T-helper 1 cell treated with Interleukin-12 subunit alpha and Interleukin-12 subunit beta and Interleukin-4 antibody, amounts not matched to agents 30 μg/mL and 1 μg/mL, for 36 hours (primary cell): ENCODE measurements around the gene CRTC1.

Experiments
- H3K27ac Mint-ChIP-seq: one replicate; pipeline ENCODE4 v1.8.0; 2021; ENCODE audit warnings: mild to moderate bottlenecking, mixed read lengths
- H3K27me3 Mint-ChIP-seq: one replicate; pipeline ENCODE4 v1.8.0; 2021; ENCODE audit warnings: low read depth, mixed read lengths
- H3K36me3 Mint-ChIP-seq: one replicate; pipeline ENCODE4 v1.8.0; 2021; ENCODE audit warnings: low read depth, mixed read lengths
- H3K4me1 Mint-ChIP-seq: one replicate; pipeline ENCODE4 v1.8.0; 2021; ENCODE audit warnings: low read depth, mixed read lengths
- H3K4me3 Mint-ChIP-seq: one replicate; pipeline ENCODE4 v1.8.0; 2021; ENCODE audit warnings: mild to moderate bottlenecking, moderate library complexity, mixed read lengths
- H3K9me3 Mint-ChIP-seq: one replicate; pipeline ENCODE4 v1.8.0; 2021; ENCODE audit warnings: mixed read lengths

The CRTC1 gene

DNA sequence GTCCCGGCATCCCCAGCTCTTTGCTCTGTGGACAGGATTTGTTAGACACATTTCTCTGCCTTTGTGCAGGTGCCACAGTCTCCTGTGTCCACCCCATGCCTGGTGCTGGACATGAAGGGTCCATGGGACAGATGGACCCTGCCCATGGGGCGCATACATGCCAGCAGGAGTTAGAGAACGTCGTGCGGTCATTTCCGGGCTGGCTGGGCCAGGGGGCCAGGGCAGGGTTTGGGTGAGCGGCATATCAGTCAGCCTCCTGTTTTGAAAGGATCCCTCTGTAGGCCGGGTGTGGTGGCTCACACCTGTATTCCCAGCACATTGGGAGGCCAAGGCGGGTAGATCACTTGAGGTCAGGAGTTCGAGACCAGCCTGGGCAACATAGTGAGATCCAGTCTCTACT is 35.7 kb upstream of the CRTC1 start:
- no peaks in the 10 kb centered on the region for H3K9me3 Mint-ChIP-seq
- no peak overlapping the region for H3K27ac Mint-ChIP-seq
- H3K4me3 Mint-ChIP-seq = no peak overlapping the region
- peaks cover 8% of the 10 kb centered on the region for H3K4me1 Mint-ChIP-seq
- no peaks in the 10 kb centered on the region for H3K27me3 Mint-ChIP-seq
- peaks cover 3% of the 10 kb centered on the region for H3K36me3 Mint-ChIP-seq

DNA sequence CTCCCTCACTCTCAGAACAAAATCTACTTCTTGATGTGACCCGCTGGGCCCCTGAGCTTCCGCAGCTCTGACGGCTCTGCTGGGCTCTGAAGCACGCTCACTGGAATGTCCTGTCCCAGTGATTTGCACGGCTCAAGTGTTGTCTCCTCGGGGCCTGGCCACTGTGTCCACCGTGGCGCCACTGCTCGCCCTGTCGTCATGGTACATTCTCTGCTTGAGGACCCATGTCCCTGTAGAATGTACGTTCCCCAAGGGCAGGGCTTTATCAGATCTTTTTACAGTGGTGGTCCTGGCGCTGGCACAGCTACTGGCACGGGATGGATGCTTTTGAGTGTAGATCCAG is 34.5 kb upstream of the CRTC1 start:
- Mint-ChIP-seq H3K27me3 (no peaks in the 10 kb centered on the region), H3K9me3 (no peaks in the 10 kb centered on the region), H3K4me1 (peaks cover 8% of the 10 kb centered on the region), H3K36me3 (peaks cover 1% of the 10 kb centered on the region), H3K27ac (no peak overlapping the region), H3K4me3 (no peak overlapping the region)

DNA sequence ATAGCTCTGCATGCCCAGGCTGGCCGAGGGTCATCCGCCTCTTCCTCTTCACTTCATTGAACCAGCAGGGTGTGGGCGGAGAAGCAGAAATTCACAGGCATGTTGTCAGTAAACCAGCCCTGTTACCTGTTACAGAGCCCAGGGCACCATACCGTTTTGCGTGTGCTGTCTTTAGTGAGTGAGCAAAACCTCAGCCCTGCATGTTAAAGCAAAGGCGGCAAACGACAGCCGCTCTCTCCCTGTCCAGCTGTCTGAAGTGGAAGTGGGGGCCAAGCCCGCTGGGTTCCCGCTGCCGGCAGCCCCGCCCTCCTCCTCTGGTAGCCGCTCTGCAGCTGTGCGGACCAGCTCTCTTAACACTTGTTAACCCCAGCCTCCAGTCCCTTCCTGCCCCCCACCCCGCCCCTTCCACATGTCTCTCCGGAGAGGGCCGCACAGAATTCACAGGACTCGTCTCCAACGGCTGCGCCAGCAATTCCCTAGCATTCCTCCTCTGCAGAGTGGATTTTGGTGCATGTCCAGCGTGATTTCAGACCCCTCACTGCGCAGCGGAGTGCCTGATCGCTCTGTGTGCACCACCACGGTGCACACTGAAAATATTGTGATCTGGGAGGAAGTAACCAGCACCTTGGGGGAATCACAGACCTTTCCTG is 34.0 kb upstream of the CRTC1 start:
- Mint-ChIP-seq H3K27ac (no peak overlapping the region), H3K4me3 (no peak overlapping the region), H3K27me3 (no peaks in the 10 kb centered on the region), H3K9me3 (no peaks in the 10 kb centered on the region), H3K36me3 (no peaks in the 10 kb centered on the region), H3K4me1 (peaks cover 8% of the 10 kb centered on the region)

DNA sequence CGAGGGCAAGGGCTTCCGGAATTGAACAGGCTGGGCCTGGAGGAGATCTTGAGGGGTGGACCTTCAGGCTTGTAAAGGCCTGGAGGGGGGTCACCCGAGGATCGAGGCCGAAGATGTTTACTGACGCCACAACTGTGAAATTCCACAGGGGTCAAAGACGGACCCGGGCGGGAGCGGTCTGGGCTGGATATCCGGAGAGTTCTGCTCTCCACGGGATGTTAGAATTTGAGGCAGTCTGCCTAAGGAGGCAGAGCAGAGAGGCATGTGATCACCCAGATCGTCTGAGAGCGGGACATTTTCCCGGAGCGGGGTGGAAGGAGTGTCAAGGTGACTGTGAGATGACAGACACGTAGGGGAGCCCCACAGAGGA is 33.5 kb upstream of the CRTC1 start:
- Mint-ChIP-seq H3K36me3 (no peaks in the 10 kb centered on the region), H3K9me3 (no peaks in the 10 kb centered on the region), H3K27me3 (no peaks in the 10 kb centered on the region), H3K4me3 (no peak overlapping the region), H3K27ac (no peak overlapping the region), H3K4me1 (peaks cover 7% of the 10 kb centered on the region)

DNA sequence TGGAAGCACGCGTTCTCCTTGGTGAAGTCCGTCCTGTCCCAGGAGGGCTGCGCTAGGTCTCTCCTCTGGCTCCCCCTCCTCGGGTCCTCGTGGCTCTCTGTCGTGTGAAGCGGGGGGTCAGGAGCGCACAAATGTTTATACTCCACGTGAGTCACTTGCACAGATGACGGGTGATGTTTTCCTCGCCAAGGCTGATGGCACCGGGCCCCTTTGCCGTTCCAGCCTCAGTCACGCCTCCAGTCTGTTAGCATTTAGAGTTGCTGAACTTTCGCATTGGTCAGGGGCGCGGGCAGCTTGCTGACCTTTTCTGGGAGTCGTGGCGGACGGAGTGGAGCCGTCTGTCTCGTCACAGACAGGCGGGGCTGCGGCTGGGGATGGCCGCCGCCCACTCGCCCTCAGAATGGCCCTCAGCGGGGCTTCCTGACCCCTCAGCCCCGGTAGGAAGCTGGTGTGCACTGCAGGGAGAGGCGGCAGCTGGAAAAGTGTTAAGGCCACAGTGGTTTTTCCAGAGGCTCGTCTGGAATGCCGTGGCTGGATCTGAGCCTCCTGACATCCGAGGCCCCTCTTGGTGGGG is 32.9 kb upstream of the CRTC1 start:
- Mint-ChIP-seq H3K27ac (no peak overlapping the region), H3K9me3 (no peaks in the 10 kb centered on the region), H3K27me3 (no peaks in the 10 kb centered on the region), H3K36me3 (no peaks in the 10 kb centered on the region), H3K4me3 (no peak overlapping the region), H3K4me1 (peaks cover 7% of the 10 kb centered on the region)

DNA sequence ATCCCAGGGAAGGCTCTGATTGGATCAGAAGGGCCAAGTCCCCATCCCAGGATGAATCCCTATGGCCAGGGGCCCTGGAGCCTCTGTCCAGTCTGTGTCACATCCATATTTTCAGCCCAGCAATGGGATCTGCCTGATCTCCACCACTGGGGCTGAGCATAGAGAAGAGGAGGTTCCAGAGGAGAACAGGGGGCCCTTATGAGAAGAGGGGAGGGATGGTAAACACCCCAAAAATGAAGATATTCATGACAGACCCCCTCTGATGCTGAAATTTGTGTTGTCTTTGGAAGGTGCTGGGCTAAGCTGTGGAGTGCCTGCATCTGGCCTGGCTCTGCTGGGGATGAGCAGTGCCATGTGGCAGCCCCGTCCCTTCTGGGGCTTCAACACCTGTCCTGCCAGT is 32.2 kb upstream of the CRTC1 start:
- H3K4me3 Mint-ChIP-seq = no peak overlapping the region
- H3K36me3 Mint-ChIP-seq = no peaks in the 10 kb centered on the region
- H3K27ac Mint-ChIP-seq = no peak overlapping the region
- H3K4me1 Mint-ChIP-seq = peaks cover 7% of the 10 kb centered on the region
- H3K27me3 Mint-ChIP-seq = no peaks in the 10 kb centered on the region
- H3K9me3 Mint-ChIP-seq = no peaks in the 10 kb centered on the region

DNA sequence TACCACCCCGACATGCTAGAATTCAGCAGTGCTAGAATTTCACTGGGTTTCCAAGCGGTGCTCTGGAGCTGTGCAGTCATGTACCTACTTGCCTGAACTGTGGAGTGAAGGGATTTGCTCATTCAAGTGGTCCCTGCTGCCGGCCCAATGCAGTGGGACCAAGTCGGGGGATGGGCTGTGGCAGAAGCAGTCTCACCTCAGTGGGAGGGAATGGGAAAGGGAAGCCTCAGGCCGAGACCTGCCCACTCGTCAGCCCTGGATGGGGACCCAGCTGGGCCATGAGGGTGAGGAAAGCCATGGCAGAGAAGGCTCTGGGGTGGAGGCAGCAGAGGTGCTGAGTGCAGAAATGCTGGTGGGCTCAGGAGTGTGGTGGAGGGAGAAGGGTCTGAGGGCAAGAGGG is 31.7 kb upstream of the CRTC1 start:
- Mint-ChIP-seq H3K36me3 (no peaks in the 10 kb centered on the region), H3K27me3 (no peaks in the 10 kb centered on the region), H3K4me1 (peaks cover 7% of the 10 kb centered on the region), H3K27ac (no peak overlapping the region), H3K4me3 (no peak overlapping the region), H3K9me3 (no peaks in the 10 kb centered on the region)

DNA sequence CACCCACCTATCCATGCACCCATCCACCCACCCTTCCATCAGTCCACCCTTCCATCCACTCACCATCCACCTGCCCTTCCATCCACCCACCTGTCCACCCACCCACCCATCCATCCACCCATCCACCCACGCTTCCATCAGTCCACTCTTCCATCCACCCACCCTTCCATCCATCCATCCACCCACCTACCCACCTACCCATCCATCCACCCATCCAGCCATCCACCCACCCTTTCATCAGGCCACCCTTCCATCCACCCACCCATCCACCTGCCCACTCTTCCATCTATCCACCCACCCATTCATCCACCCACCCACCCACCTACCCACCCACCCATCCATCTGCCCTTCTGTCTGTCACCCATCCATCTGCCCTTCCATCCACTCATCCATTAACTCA is 29.6 kb upstream of the CRTC1 start:
- Mint-ChIP-seq H3K27ac (no peak overlapping the region), H3K27me3 (no peaks in the 10 kb centered on the region), H3K4me1 (peaks cover 5% of the 10 kb centered on the region), H3K4me3 (no peak overlapping the region), H3K36me3 (no peaks in the 10 kb centered on the region), H3K9me3 (no peaks in the 10 kb centered on the region)

DNA sequence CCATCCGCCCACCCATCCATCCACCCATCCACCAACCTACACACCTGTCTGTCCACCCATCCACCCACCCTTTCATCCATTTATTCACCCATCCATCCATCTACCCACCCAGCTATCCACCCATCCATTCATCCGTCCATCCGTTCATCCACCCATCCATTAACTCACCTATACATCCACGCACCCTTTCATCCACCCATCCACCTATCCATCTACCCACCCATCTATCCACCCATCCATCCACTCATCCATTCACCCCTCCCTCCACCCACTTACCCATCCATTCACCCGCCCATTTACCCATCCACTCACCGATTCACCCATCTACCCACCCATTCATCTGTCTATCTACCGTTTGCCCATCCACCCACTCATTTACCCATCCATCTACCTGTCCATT is 29.0 kb upstream of the CRTC1 start:
- Mint-ChIP-seq H3K4me3 (no peak overlapping the region), H3K27ac (no peak overlapping the region), H3K36me3 (no peaks in the 10 kb centered on the region), H3K27me3 (no peaks in the 10 kb centered on the region), H3K4me1 (peaks cover 2% of the 10 kb centered on the region), H3K9me3 (no peaks in the 10 kb centered on the region)

DNA sequence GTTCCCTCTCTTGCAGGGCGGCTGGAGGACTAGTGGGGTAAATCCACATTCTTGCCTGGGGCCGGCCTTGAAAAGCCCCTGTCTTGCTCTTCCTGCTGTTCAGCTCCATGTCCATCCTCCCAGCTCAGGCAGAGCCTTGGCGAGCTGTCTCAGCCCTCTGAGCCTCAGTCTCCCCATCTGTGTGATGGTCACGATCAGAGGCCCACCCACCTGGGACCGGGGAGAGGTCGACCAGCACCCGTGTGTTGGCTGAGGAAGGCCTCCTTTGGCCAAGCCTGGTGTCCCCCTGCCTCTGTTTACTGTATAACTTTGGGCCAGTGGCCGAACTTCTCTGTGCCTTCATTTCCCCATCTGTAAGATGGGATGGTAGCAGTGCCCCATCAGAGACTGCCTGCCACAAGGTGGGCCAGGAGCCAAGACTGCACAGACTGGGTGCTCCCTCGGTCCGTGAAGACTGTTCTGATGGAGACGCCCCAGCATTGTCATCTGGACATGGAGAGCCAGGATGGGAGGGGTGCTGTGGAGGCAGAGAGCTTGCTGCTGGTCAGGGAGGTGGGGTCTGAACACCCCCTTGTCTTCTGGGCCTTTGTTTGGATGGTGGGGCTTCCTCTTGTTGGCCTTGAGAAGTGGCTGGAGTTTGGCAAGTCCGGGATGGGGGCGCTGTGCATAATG is 28.2 kb upstream of the CRTC1 start:
- Mint-ChIP-seq H3K9me3 (no peaks in the 10 kb centered on the region), H3K27me3 (no peaks in the 10 kb centered on the region), H3K4me3 (no peak overlapping the region), H3K4me1 (no peaks in the 10 kb centered on the region), H3K27ac (no peak overlapping the region), H3K36me3 (no peaks in the 10 kb centered on the region)

DNA sequence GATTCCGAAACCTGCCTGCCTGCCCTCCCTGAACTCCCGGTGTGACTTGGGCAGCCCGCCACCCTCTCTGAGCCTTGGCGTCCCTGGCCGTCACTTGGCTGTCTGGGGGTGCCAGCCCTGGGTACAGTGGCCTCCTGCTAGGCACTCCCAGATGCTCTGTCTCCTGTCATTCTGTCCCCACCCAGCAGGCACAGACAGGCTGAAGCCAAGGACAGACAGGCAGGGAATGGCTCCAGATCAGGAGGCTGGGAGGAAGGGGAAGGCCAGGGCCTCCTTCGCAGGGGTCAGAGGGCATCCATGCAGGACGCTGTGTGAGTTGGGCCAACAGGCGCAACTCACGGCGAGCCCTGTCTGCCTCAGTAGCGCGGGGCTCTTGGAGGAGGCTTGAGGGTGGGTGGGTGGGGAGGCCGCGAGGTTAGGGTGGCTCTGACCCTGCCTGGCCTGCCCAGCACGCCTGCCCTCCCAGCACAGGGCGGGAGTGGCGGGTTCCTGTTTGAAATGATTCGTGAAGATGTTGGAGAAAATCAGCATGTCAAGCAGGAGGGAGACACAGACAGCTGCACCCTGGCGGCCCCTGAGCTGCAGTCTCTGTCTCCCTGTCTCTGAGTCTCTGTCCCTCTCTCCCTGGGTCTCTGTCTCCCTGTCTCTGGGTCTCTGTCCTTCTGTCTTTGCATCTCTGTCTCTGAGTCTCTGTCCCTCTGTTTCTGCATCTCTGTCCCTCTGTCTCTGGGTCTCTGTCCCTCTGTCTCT is 27.0 kb upstream of the CRTC1 start:
- no peaks in the 10 kb centered on the region for H3K27me3 Mint-ChIP-seq
- no peaks in the 10 kb centered on the region for H3K4me1 Mint-ChIP-seq
- no peaks in the 10 kb centered on the region for H3K36me3 Mint-ChIP-seq
- H3K27ac Mint-ChIP-seq = no peak overlapping the region
- no peak overlapping the region for H3K4me3 Mint-ChIP-seq
- no peaks in the 10 kb centered on the region for H3K9me3 Mint-ChIP-seq

DNA sequence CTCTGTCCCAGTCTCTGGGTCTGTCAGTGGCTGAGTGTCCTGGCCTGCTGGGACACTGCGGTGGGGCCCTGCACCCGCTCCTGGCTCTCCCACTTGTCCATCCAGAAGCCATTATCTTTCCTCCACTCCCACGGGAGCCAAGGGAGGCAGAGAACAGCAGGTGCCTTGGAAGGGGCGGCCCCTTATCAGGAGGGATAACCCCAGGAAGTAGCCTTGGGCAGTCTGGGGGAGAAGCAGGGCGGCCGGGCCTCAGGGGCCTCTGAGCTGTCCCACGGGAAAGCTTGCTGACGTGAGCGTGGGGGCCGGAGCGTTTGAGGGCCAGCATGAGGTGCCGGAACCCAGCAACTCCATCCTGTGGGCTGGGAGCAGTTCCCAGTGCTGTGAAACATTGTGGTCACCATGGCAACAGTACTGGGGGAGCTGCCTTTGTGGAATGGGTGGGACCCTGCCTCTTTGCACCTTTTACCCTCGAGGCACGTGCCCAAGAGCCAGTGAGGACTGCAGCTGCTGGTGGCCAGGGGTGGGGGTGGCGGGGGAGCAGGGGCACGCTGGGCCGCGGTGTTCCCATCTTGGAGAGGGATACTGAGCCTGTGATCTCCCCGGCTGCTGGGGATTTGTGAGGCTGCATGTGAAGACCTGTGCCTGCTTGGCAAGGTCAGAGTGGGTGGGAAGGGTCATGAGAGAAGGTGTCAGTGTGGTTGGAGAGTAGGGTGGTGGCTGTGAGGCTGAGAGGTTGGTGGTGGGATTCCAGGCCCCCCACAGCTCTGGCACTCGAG is 25.7 kb upstream of the CRTC1 start:
- H3K4me1 Mint-ChIP-seq = no peaks in the 10 kb centered on the region
- no peaks in the 10 kb centered on the region for H3K36me3 Mint-ChIP-seq
- H3K9me3 Mint-ChIP-seq = no peaks in the 10 kb centered on the region
- no peak overlapping the region for H3K27ac Mint-ChIP-seq
- H3K4me3 Mint-ChIP-seq = no peak overlapping the region
- H3K27me3 Mint-ChIP-seq = no peaks in the 10 kb centered on the region

DNA sequence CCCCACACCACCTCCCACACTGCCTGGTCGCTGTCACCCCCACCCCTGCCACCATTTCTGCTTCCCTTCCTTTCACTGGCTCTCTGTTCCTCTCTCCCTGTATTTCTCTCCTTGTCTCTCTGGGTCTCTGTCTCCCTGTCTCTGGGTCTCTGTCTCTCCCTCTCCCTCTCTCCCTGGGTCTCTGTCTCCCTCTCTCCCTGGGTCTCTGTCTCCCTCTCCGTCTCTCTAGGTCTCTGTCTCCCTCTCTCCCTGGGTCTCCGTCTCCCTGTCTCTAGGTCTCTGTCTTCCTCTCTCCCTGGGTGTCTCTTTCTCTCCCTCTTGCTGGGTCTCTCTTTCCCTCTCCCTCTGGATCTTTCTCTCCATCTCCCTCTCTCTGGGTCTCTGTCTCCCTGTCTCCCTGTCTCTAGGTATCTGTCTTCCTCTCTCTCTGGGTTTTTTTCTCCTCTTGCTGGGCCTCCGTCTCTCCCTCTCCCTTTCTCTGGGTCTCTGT is 25.1 kb upstream of the CRTC1 start:
- Mint-ChIP-seq H3K4me1 (peaks cover 2% of the 10 kb centered on the region), H3K36me3 (no peaks in the 10 kb centered on the region), H3K4me3 (no peak overlapping the region), H3K27me3 (no peaks in the 10 kb centered on the region), H3K27ac (no peak overlapping the region), H3K9me3 (no peaks in the 10 kb centered on the region)

DNA sequence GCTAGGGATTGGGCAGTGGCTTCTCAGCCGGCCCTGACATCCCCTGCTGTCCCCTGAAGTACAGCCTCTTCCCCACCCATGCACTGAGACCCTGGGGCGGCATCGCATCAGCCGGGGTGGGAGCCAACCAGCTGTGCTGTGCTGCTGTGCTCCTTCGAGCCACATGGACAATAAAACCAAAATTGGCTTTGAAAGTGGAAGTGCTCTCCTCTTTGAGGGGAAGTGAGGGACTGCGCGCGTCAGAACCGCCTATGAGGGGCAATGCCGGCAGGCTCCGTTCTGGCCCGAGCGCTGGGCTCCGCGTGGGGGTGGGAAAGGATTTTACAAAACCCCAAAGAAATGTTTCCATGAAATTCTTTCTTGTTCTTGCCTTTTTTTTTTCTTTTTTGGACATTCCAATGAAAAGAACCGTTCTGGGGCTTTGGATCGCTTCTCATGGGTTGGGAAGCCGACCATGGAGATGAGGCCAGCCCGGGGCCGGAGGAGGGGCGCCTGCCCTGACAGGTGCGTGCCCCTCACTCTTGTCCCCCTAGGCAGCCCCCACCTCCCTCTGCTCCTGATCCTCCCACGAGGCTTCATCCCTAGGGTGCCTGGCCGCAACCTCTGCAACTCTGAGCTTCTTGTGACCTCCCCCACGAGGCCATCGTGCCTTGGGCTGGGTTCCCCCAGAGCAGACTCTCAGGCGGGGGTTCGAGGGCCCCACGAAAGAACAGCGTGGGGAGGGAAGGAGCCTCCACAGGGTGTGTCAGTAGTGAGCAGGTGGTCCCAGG is 24.0 kb upstream of the CRTC1 start:
- H3K36me3 Mint-ChIP-seq = no peaks in the 10 kb centered on the region
- no peak overlapping the region for H3K4me3 Mint-ChIP-seq
- H3K4me1 Mint-ChIP-seq = peaks cover 3% of the 10 kb centered on the region
- H3K27ac Mint-ChIP-seq = no peak overlapping the region
- no peaks in the 10 kb centered on the region for H3K9me3 Mint-ChIP-seq
- H3K27me3 Mint-ChIP-seq = no peaks in the 10 kb centered on the region
